Body of pancreas (tissue), 4 donors: ENCODE measurements around the gene SLCO3A1. TPM values are rescaled to one million over a fixed set of nuclear protein-coding genes. Genes with fewer than 3 reads are reported as not detected.

ENCODE experiments used
- ATAC-seq: fragments of 150-250 bp; one replicate; pipeline ENCODE4 v1.9.1; 2016
- DNase-seq, 4 donors: peaks; one replicate each; pipeline ENCODE4 v3.0.0-alpha.2; 2019
- H3K27ac ChIP-seq, 4 donors: fragments of 200-600 bp; sonication (generic); 1 replicate in 3 of 4; 2 replicates in 1 of 4; pipeline versions ENCODE4 v1.5.1 to v1.6.1; 2016 to 2019; ENCODE audit warnings: mild to moderate bottlenecking in 1 of 4, mixed read lengths in 1 of 4, moderate library complexity in 1 of 4
- H3K27me3 ChIP-seq, 2 donors: fragments of 200-600 bp; sonication (generic); one replicate each; pipeline ENCODE4 v1.6.0; 2016; ENCODE audit warnings: mild to moderate bottlenecking in 1 of 2
- H3K36me3 ChIP-seq, 2 donors: fragments of 200-600 bp; sonication (generic); replicated peaks in 1 of 2; 2 replicates each; pipeline ENCODE4 v1.5.1; 2016; ENCODE audit warnings: low read depth in 2 of 2; ENCODE audit not compliant: insufficient read depth in 1 of 2
- H3K4me1 ChIP-seq: fragments of 200-600 bp; sonication (generic); one replicate; pipeline ENCODE4 v1.6.0; 2016
- H3K4me3 ChIP-seq, 2 donors: fragments of 200-600 bp; sonication (generic); 1 replicate in 1 of 2; 2 replicates in 1 of 2; pipeline ENCODE4 v1.5.1; 2016 to 2019
- H3K9me3 ChIP-seq, 3 donors: fragments of 200-600 bp; sonication (generic); 1 replicate in 2 of 3; 2 replicates in 1 of 3; pipeline ENCODE4 v1.5.1; 2016
- CTCF ChIP-seq, 7 experiments: fragments of 450-650 bp in 4 of 7; fragments of 200-600 bp in 3 of 7; sonication (generic) in 3 of 7; IDR thresholded peaks; one replicate each; pipeline ENCODE4 v1.5.1; 2016 to 2019; ENCODE audit warnings: antibody characterized with exemption in 7 of 7
- POLR2A ChIP-seq, 3 donors: fragments of 450-650 bp; IDR thresholded peaks; one replicate each; pipeline ENCODE4 v1.6.1; 2016; ENCODE audit warnings: antibody characterized with exemption in 3 of 3, mild to moderate bottlenecking in 2 of 3
- WGBS, 2 donors: methylation state at CpG; one replicate each; pipeline ENCODE4 v1.1.5; 2017; 5-methylcytosine and 5-hydroxymethylcytosine counted together
- intact Hi-C: fragments of 100-400 bp; cut with DNase I; formaldehyde crosslinking; loops from one replicate; pipeline ENCODE4 v1.15.1; 2023
- total RNA-seq, 2 donors: library from RNA; depleted of rRNA; stranded (reverse); fragments of >200 nt; gene quantifications; one replicate each; pipeline ENCODE4 v1.1.0, GENCODE V29; 2016

SLCO3A1 gene
- total RNA-seq, 2 donors from 2014 or later = 5.7 to 12.9 TPM

GRCh38 chr15:92023965-92024364, 170.5 kb downstream of the SLCO3A1 start:
- Histone ChIP-seq H3K27me3 (no peaks in the 10 kb centered on the region), H3K4me1 (no peaks in the 10 kb centered on the region), H3K27ac (no peak overlapping the region), H3K9me3 (no peaks in the 10 kb centered on the region), H3K4me3 (no peak overlapping the region), H3K36me3 (no peaks in the 10 kb centered on the region)
- intact Hi-C loops = no loop called here
- ATAC-seq (no peak), DNase-seq (no peak)
- TF ChIP-seq CTCF (IDR thresholded peaks at IDR 0.05) (no peak), POLR2A (IDR thresholded peaks at IDR 0.05) (no peak)
- WGBS, 2 donors = 44 to 63% methylated on average over 1 of the region's 1 CpG

GRCh38 chr15:92025706-92026270, 172.3 kb downstream of the SLCO3A1 start:
- Histone ChIP-seq H3K36me3 (no peaks in the 10 kb centered on the region), H3K9me3 (no peaks in the 10 kb centered on the region), H3K4me3 (no peak overlapping the region), H3K27me3 (no peaks in the 10 kb centered on the region), H3K27ac (no peak overlapping the region), H3K4me1 (peaks cover 8% of the 10 kb centered on the region)
- intact Hi-C loops = no loop called here
- ATAC-seq (no peak), DNase-seq (no peak)
- WGBS, 2 donors = 68 to 71% methylated on average over 10 of the region's 10 CpGs
- TF ChIP-seq POLR2A (IDR thresholded peaks at IDR 0.05) (no peak), CTCF (IDR thresholded peaks at IDR 0.05) (no peak)

GRCh38 chr15:92028389-92028724, 174.8 kb downstream of the SLCO3A1 start:
- no peak overlapping the region for H3K27ac ChIP-seq
- ATAC-seq (no peak), DNase-seq (no peak)
- no peaks in the 10 kb centered on the region for H3K36me3 ChIP-seq
- H3K4me1 ChIP-seq = peaks cover 8% of the 10 kb centered on the region
- H3K9me3 ChIP-seq = no peaks in the 10 kb centered on the region
- 53 to 57% methylated on average over 4 of the region's 4 CpGs for WGBS, 2 donors
- intact Hi-C loops = no loop called here
- H3K4me3 ChIP-seq = no peak overlapping the region
- TF ChIP-seq CTCF (IDR thresholded peaks at IDR 0.05) (no peak), POLR2A (IDR thresholded peaks at IDR 0.05) (no peak)
- no peaks in the 10 kb centered on the region for H3K27me3 ChIP-seq

- DNase-seq (no peak), ATAC-seq (no peak)
- Histone ChIP-seq H3K27ac (peak overlapping the region in 1 of 4 donors; percentile 8), H3K27me3 (no peaks in the 10 kb centered on the region), H3K9me3 (no peaks in the 10 kb centered on the region), H3K36me3 (no peaks in the 10 kb centered on the region), H3K4me3 (no peak overlapping the region), H3K4me1 (peaks cover 8% of the 10 kb centered on the region)
- WGBS, 2 donors = 63 to 70% methylated on average over 10 of the region's 10 CpGs
- TF ChIP-seq POLR2A (IDR thresholded peaks at IDR 0.05) (no peak), CTCF (IDR thresholded peaks at IDR 0.05) (no peak)
- intact Hi-C loops = no loop called here
These were observed 176.3 kb downstream of the SLCO3A1 start for GRCh38 chr15:92029767-92030166.

DNA sequence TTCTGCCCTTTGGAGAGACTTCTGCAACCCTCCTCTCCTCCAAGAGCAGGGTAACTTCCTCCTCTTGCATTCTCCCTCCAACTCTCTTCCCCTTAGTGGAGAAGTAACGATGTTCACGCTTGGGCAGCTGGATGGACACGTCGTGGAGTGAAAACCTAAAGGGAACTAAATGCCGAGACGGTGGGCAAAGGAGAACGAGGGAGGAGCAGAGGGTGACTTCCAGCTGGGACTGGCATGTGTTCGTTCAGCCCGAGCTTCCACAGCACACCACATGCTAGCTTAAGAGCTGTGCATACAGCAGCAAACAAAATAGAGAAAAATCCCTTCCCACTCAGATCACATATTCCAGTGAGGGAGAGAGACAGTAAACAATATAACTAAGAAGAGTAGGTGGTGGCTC, 179.8 kb downstream of the SLCO3A1 start:
- no peak for ATAC-seq
- no peak overlapping the region for H3K27ac ChIP-seq
- peaks cover 8% of the 10 kb centered on the region for H3K4me1 ChIP-seq
- H3K9me3 ChIP-seq = no peaks in the 10 kb centered on the region
- intact Hi-C loops = no loop called here
- H3K36me3 ChIP-seq = no peaks in the 10 kb centered on the region
- no peak overlapping the region for H3K4me3 ChIP-seq
- no peaks in the 10 kb centered on the region for H3K27me3 ChIP-seq
- TF ChIP-seq CTCF (IDR thresholded peaks at IDR 0.05) = no peak
- TF ChIP-seq POLR2A (IDR thresholded peaks at IDR 0.05) = no peak
- no peak for DNase-seq
- WGBS, 2 donors = 31 to 42% methylated on average over 9 of the region's 9 CpGs
